WI38 (cell line): ENCODE data around the gene LETM1.

ENCODE experiments used
- H3K4me3 ChIP-seq: 2 replicates; pipeline ENCODE4 v1.5.1; 2011; ENCODE audit warnings: low read depth, mild to moderate bottlenecking, control low read depth, low read length
- CTCF ChIP-seq: IDR thresholded peaks from 2 replicates; pipeline ENCODE4 v1.5.1; 2012; ENCODE audit warnings: low read depth, mild to moderate bottlenecking, control low read depth, low read length

LETM1 gene

GRCh38 chr4:1832690-1833089 lies 23.3 kb downstream of the LETM1 start:
- TF ChIP-seq CTCF = no peak
- H3K4me3 ChIP-seq = no peak overlapping the region

- no peak for TF ChIP-seq CTCF
- no peak overlapping the region for H3K4me3 ChIP-seq
Observed at GRCh38 chr4:1831331-1831730, 24.6 kb downstream of the LETM1 start.

GRCh38 chr4:1830642-1831228 lies 25.2 kb downstream of the LETM1 start:
- no peak for TF ChIP-seq CTCF
- no peak overlapping the region for H3K4me3 ChIP-seq

- H3K4me3 ChIP-seq = no peak overlapping the region
- no peak for TF ChIP-seq CTCF
Observed at GRCh38 chr4:1830234-1830633, 25.7 kb downstream of the LETM1 start.

GRCh38 chr4:1826531-1827350 lies 29.2 kb downstream of the LETM1 start:
- TF ChIP-seq CTCF = no peak
- H3K4me3 ChIP-seq = no peak overlapping the region

- TF ChIP-seq CTCF = no peak
- no peak overlapping the region for H3K4me3 ChIP-seq
Observed at GRCh38 chr4:1825326-1825725, 30.6 kb downstream of the LETM1 start.

GRCh38 chr4:1824746-1825145 lies 31.2 kb downstream of the LETM1 start:
- no peak overlapping the region for H3K4me3 ChIP-seq
- no peak for TF ChIP-seq CTCF
